ENCODE data around the gene CABLES1.

The CABLES1 gene

GRCh38 chr18:23226391-23226790 is 91.1 kb downstream of the CABLES1 start:
- in situ Hi-C loops (cut with HindIII; ENCODE audit: low sequenced_read_pairs): no loop called here
- no peak overlapping the region for H3K4me3 ChIP-seq (ENCODE audit: low read depth, low read length)
- DNase-seq (ENCODE audit: low read depth, low spot score): peak; percentile 52
- TF ChIP-seq CTCF (IDR thresholded peaks at IDR 0.05; ENCODE audit: low read depth, low read length): no peak

- no peak for TF ChIP-seq CTCF (IDR thresholded peaks at IDR 0.05; ENCODE audit: low read depth, low read length)
- DNase-seq (ENCODE audit: low read depth, low spot score): peak; percentile 90
- in situ Hi-C loops (cut with HindIII; ENCODE audit: low sequenced_read_pairs): no loop called here
- H3K4me3 ChIP-seq (ENCODE audit: low read depth, low read length): no peak overlapping the region
Observed at GRCh38 chr18:23226930-23227725, 91.8 kb downstream of the CABLES1 start.

- in situ Hi-C loops (cut with HindIII; ENCODE audit: low sequenced_read_pairs): no loop called here
- no peak for DNase-seq (ENCODE audit: low read depth, low spot score)
- H3K4me3 ChIP-seq (ENCODE audit: low read depth, low read length): no peak overlapping the region
- no peak for TF ChIP-seq CTCF (IDR thresholded peaks at IDR 0.05; ENCODE audit: low read depth, low read length)
Observed at GRCh38 chr18:23227726-23228070, 92.4 kb downstream of the CABLES1 start.

GRCh38 chr18:23228102-23229061 is 93.1 kb downstream of the CABLES1 start:
- in situ Hi-C loops (cut with HindIII; ENCODE audit: low sequenced_read_pairs): no loop called here
- TF ChIP-seq CTCF (IDR thresholded peaks at IDR 0.05; ENCODE audit: low read depth, low read length): no peak
- DNase-seq (ENCODE audit: low read depth, low spot score): peak; percentile 53
- H3K4me3 ChIP-seq (ENCODE audit: low read depth, low read length): no peak overlapping the region

- no peak for DNase-seq (ENCODE audit: low read depth, low spot score)
- no peak for TF ChIP-seq CTCF (IDR thresholded peaks at IDR 0.05; ENCODE audit: low read depth, low read length)
- in situ Hi-C loops (cut with HindIII; ENCODE audit: low sequenced_read_pairs): no loop called here
- no peak overlapping the region for H3K4me3 ChIP-seq (ENCODE audit: low read depth, low read length)
Observed at GRCh38 chr18:23229472-23229871, 94.2 kb downstream of the CABLES1 start.

GRCh38 chr18:23230686-23231085 is 95.4 kb downstream of the CABLES1 start:
- no peak overlapping the region for H3K4me3 ChIP-seq (ENCODE audit: low read depth, low read length)
- in situ Hi-C loops (cut with HindIII; ENCODE audit: low sequenced_read_pairs): no loop called here
- DNase-seq (ENCODE audit: low read depth, low spot score): no peak
- no peak for TF ChIP-seq CTCF (IDR thresholded peaks at IDR 0.05; ENCODE audit: low read depth, low read length)
